Heart left ventricle (tissue), 16 donors: ENCODE measurements around the gene LENG9. TPM values are rescaled to one million over a fixed set of nuclear protein-coding genes. Genes with fewer than 3 reads are reported as not detected.

Experiments used
- ATAC-seq, 4 donors: fragments of 200-7000 bp; cut with Tn5 transposase; one replicate each; pipeline ENCODE4 v1.9.1; 2020 to 2022; ENCODE audit warnings: moderate library complexity in 4 of 4, mild to moderate bottlenecking in 3 of 4, moderate number of reproducible peaks in 1 of 4
- DNase-seq, 5 donors: peaks; one replicate each; pipeline ENCODE4 v3.0.0-alpha.2; 2020
- H3K27ac ChIP-seq, 12 donors: fragments of 200-600 bp; sonication (generic) in 4 of 12; one replicate each; pipeline versions ENCODE4 v1.5.0 to v1.8.0; 2016 to 2022; ENCODE audit warnings: mild to moderate bottlenecking in 2 of 12
- H3K27me3 ChIP-seq, 9 donors: fragments of 200-600 bp; sonication (generic) in 2 of 9; one replicate each; pipeline versions ENCODE4 v1.5.1 to v1.8.0; 2016 to 2022; ENCODE audit warnings: mild to moderate bottlenecking in 3 of 9
- H3K36me3 ChIP-seq, 9 donors: fragments of 200-600 bp; sonication (generic) in 2 of 9; one replicate each; pipeline versions ENCODE4 v1.5.0 to v1.8.0; 2018 to 2022; ENCODE audit warnings: mild to moderate bottlenecking in 2 of 9
- H3K4me1 ChIP-seq, 12 donors: fragments of 200-600 bp; sonication (generic) in 4 of 12; one replicate each; pipeline versions ENCODE4 v1.5.0 to v1.8.0; 2016 to 2022; ENCODE audit warnings: mild to moderate bottlenecking in 3 of 12
- H3K4me3 ChIP-seq, 12 donors: fragments of 200-600 bp; sonication (generic) in 4 of 12; one replicate each; pipeline versions ENCODE4 v1.5.0 to v1.8.0; 2017 to 2022; ENCODE audit warnings: mild to moderate bottlenecking in 9 of 12, moderate library complexity in 4 of 12
- H3K9me3 ChIP-seq, 12 donors: fragments of 200-600 bp; sonication (generic) in 4 of 12; one replicate each; pipeline versions ENCODE4 v1.5.0 to v1.8.0; 2016 to 2022; ENCODE audit warnings: mild to moderate bottlenecking in 1 of 12
- POLR2A ChIP-seq, 2 donors: fragments of 450-650 bp; IDR thresholded peaks; one replicate each; pipeline ENCODE4 v1.6.1; 2017; ENCODE audit warnings: antibody characterized with exemption in 2 of 2, mild to moderate bottlenecking in 2 of 2, moderate library complexity in 2 of 2
- WGBS, 4 donors: extraction: QIAGEN DNeasy Blood & Tissue Kit in 2 of 4; methylation state at CpG; one replicate each; pipeline versions ENCODE4 v1.1.5 to v1.1.7; 2013 to 2018; 5-methylcytosine and 5-hydroxymethylcytosine counted together
- intact Hi-C, 10 donors: fragments of 100-400 bp; cut with DNase I; formaldehyde crosslinking; loops; one replicate each; pipeline versions ENCODE4 v1.11.1 to v1.14.2; 2022
- polyA plus RNA-seq, 2 donors: library from polyadenylated mRNA; stranded (reverse); fragments of 200-250 nt; gene quantifications; one replicate each; pipeline ENCODE4 v1.2.3, GENCODE V29; 2013
- total RNA-seq, 9 donors: library from RNA; depleted of rRNA in 2 of 9; stranded (reverse); fragments of >200 nt in 2 of 9; fragmentation: NEBNext Ultra II Directional in 3 of 9; extraction: Animal tissue kit (Norgen Biotek cat#: 25700) in 3 of 9; gene quantifications; one replicate each; pipeline versions ENCODE4 v1.1.0 to v1.2.4, GENCODE V29; 2016 to 2023
- TF ChIP-seq, protein P1 (sequence below), 12 donors: fragments of 200-600 bp; sonication (generic) in 4 of 12; IDR thresholded peaks; one replicate each; pipeline versions ENCODE4 v1.5.0 to v1.8.0; 2018 to 2022; ENCODE audit warnings: antibody characterized with exemption in 12 of 12, mild to moderate bottlenecking in 5 of 12
- donor health status: ischemic (EF 13 %, LVEDD 7.1; RV severe dilation, severe dysfunction).
- donor health status: healthy with polysubstance abuse.
- donor health status: DM: no; HTN: yes; CAD: no.
- donor health status: DM: no; HTN: no; CAD: no.
- donor health status: ischemic (EF 25% LVEDD 6.9; RV normal size, moderate dysfunction).
- donor health status: ischemic (EF 25% LVEDD 5.7; RV mildly dilated, moderate dysfunction).
- donor health status: healthy.
- donor health status: DM: yes; HTN: yes; CAD: no.
- donor health status: ischemic (EF 35%, LVEDD 5.7; RV mildly dilated, moderate dysfunction).
- donor health status: nonischemic (EF 11% LVEDD 7.7; RV severe dilation, severe dysfunction).
- donor health status: DM: yes; HTN: yes; CAD: no.
- donor health status: PGD.
- donor health status: ischemic (EF 29% LVEDD 5.4; RV normal size, mild dysfunction).
- donor health status: nonischemic (EF 23%, LVEDD 6.1; RV moderate dilation, normal function).

Gene LENG9
- total and polyA plus RNA-seq, 11 donors, result 1.4 to 4.1 (median 2.1) TPM

DNA sequence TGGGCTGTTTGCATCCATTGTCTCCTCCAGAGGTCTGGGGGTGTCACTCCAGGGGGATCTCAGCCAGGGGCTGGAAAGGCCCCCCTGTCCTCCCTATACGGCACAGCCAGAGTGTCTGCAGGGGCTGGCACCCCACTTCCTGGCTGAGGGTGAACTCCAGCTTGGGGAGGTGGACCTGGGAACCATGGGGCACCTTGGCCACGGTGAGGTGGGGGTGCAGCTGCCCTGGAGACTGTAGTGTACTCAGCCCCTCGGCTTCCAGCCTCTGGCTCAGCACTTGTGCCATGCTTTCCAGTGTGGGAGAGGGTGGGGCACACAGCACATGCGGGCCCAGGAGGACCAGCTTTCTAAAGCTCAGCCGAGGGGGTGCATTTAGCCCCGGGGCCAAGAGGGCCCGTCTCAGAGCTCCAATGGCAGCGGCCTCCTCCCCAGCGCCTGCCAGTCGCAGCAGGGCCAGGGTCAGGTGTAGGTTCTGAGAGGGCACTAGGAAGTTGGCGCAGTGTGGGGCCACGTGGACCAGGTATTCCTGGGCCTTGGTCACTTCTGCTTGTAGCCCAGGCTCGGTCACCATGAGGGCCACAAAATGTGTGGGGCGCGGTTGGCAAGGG, 1.4 kb downstream of the LENG9 start:
- WGBS, 4 donors, result 56 to 65% (median 63%) methylated on average over 10 to 15 of the region's 15 CpGs
- TF ChIP-seq, protein P1, sequence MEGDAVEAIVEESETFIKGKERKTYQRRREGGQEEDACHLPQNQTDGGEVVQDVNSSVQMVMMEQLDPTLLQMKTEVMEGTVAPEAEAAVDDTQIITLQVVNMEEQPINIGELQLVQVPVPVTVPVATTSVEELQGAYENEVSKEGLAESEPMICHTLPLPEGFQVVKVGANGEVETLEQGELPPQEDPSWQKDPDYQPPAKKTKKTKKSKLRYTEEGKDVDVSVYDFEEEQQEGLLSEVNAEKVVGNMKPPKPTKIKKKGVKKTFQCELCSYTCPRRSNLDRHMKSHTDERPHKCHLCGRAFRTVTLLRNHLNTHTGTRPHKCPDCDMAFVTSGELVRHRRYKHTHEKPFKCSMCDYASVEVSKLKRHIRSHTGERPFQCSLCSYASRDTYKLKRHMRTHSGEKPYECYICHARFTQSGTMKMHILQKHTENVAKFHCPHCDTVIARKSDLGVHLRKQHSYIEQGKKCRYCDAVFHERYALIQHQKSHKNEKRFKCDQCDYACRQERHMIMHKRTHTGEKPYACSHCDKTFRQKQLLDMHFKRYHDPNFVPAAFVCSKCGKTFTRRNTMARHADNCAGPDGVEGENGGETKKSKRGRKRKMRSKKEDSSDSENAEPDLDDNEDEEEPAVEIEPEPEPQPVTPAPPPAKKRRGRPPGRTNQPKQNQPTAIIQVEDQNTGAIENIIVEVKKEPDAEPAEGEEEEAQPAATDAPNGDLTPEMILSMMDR (IDR thresholded peaks at IDR 0.05), result no peak
- TF ChIP-seq POLR2A (IDR thresholded peaks at IDR 0.05), result no peak
- intact Hi-C loops, result loop anchor here in 2 of 10 donors (2.0 to 5.0 kb wide), 2 partner anchors 13 to 590 kb away; partner anchors contain the start of gene LENG8 (in 1 of the 2)
- Histone ChIP-seq H3K36me3 (peaks cover 0 to 54% (median 49%) of the 10 kb centered on the region in 9 donors), H3K4me1 (peaks cover 0 to 49% (median 30%) of the 10 kb centered on the region in 12 donors), H3K9me3 (no peaks in the 10 kb centered on the region), H3K4me3 (peak overlapping the region in 11 of 12 donors; percentile 40 to 78 (median 68)), H3K27ac (peak overlapping the region; percentile 94 to 99 (median 98)), H3K27me3 (peaks cover 0 to 6% (median 0%) of the 10 kb centered on the region in 9 donors)
- ATAC-seq (no peak), DNase-seq (no peak)

DNA sequence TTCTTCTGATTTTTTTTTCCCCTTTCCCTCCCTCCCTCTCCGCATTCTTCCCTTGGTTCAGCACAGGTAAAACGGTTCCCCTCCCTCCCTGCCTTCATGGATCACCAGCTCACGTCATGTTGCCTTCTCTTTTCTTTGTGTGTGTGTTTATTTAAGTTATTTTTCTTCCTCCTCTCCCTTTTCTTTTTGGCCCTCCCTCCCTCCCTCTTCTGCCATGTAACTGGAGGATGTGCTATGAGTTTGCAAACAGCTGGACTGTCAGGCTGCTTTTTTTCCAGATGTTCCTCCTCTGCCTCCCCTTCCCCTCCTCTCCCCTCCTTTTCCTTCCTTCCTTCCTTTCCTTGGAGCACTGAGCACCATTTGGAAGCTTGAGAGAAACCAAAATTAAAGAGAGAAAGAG, 2.0 kb downstream of the LENG9 start:
- Histone ChIP-seq H3K4me1 (peaks cover 0 to 49% (median 30%) of the 10 kb centered on the region in 12 donors), H3K27ac (peak overlapping the region in 9 of 12 donors; percentile 94 to 99 (median 99)), H3K4me3 (peak overlapping the region in 1 of 12 donors; percentile 73), H3K27me3 (peaks cover 0 to 6% (median 0%) of the 10 kb centered on the region in 9 donors), H3K9me3 (no peaks in the 10 kb centered on the region), H3K36me3 (peaks cover 0 to 59% (median 54%) of the 10 kb centered on the region in 9 donors)
- ATAC-seq (no peak), DNase-seq (no peak)
- intact Hi-C loops, result loop anchor here in 2 of 10 donors (2.0 to 5.0 kb wide), 2 partner anchors 13 to 589 kb away; partner anchors contain the start of gene LENG8 (in 1 of the 2)
- TF ChIP-seq POLR2A (IDR thresholded peaks at IDR 0.05), result no peak
- TF ChIP-seq, protein P1 (IDR thresholded peaks at IDR 0.05), result no peak
- WGBS, 4 donors, result 47 to 62% (median 59%) methylated on average over 3 of the region's 3 CpGs

DNA sequence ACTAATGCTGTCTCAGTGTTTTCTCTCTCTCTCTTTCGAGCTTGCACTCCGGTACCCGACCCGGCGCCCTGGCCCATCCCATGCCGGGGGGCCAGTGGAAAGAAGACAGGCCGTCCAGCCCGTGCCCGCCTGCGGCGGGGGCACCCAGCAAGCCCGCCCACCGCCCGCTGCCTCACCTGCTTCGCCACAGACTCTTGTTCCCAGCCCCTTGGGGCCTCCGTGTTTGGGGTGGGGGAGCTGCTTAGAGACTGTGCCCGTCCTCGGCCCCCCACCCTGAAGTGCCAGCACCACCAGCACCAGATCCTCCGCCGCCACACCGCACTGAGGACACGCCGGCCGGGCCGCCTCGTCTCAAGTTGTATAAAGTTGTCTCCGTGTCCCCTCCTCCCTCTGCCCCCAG, 2.4 kb downstream of the LENG9 start:
- WGBS, 4 donors, result 74 to 78% (median 77%) methylated on average over 22 to 27 of the region's 27 CpGs
- no peak overlapping the region for H3K4me3 ChIP-seq
- peaks cover 0 to 49% (median 30%) of the 10 kb centered on the region in 12 donors for H3K4me1 ChIP-seq
- H3K36me3 ChIP-seq, result peaks cover 0 to 63% (median 58%) of the 10 kb centered on the region in 9 donors
- ATAC-seq (no peak), DNase-seq (no peak)
- no peaks in the 10 kb centered on the region for H3K9me3 ChIP-seq
- intact Hi-C loops, result loop anchor here in 1 of 10 donors (5.0 kb wide), 1 partner anchor 589 kb away; no protein-coding TSS in a partner anchor
- peak overlapping the region in 4 of 12 donors; percentile 13 to 99 (median 72) for H3K27ac ChIP-seq
- peaks cover 0 to 6% (median 0%) of the 10 kb centered on the region in 9 donors for H3K27me3 ChIP-seq
- TF ChIP-seq, protein P1 (IDR thresholded peaks at IDR 0.05), result no peak
- no peak for TF ChIP-seq POLR2A (IDR thresholded peaks at IDR 0.05)
